NB4 (cell line): ENCODE results near the gene NBEA.

Experiments used
- POLR2A ChIP-seq: IDR thresholded peaks from 2 replicates; pipeline ENCODE4 v1.6.1; 2011; ENCODE audit warnings: mild to moderate bottlenecking; ENCODE audit not compliant: insufficient read length; ENCODE audit errors: extremely low read depth
- TF ChIP-seq, protein P1 (sequence below): IDR thresholded peaks from one replicate; pipeline ENCODE4 v1.5.1; 2012; ENCODE audit warnings: low read depth, low read length
- TF ChIP-seq, protein P2 (sequence below): IDR thresholded peaks from 2 replicates; pipeline ENCODE4 v1.6.1; 2011; ENCODE audit warnings: low read depth, low read length

DNA sequence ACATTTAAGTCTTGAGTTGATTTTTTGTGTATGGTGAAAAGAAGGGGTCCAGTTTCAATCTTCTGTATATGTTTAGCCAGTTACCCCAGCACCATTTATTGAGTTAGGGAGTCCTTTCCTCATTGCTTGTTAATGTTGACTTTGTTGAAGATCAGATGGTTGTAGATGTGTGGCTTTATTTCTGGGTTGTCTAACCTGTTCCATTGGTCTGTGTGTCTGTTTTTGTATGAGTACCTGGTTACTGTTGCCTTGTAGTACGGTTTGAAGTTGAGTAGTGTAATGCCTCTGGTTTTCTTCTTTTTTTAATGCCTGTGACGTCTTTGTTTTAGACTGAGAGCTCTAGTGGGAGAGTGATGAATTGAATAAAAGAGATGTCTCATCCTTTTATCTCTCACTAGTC lies 83.2 kb downstream of the NBEA start:
- TF ChIP-seq, protein P1, sequence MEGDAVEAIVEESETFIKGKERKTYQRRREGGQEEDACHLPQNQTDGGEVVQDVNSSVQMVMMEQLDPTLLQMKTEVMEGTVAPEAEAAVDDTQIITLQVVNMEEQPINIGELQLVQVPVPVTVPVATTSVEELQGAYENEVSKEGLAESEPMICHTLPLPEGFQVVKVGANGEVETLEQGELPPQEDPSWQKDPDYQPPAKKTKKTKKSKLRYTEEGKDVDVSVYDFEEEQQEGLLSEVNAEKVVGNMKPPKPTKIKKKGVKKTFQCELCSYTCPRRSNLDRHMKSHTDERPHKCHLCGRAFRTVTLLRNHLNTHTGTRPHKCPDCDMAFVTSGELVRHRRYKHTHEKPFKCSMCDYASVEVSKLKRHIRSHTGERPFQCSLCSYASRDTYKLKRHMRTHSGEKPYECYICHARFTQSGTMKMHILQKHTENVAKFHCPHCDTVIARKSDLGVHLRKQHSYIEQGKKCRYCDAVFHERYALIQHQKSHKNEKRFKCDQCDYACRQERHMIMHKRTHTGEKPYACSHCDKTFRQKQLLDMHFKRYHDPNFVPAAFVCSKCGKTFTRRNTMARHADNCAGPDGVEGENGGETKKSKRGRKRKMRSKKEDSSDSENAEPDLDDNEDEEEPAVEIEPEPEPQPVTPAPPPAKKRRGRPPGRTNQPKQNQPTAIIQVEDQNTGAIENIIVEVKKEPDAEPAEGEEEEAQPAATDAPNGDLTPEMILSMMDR, result no peak
- TF ChIP-seq POLR2A, result no peak
- TF ChIP-seq, protein P2, sequence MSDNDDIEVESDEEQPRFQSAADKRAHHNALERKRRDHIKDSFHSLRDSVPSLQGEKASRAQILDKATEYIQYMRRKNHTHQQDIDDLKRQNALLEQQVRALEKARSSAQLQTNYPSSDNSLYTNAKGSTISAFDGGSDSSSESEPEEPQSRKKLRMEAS, result no peak
